GM21723 (cell line): Measurements from ENCODE around the gene SLMAP.

Experiments used
- ATAC-seq: cut with Tn5 transposase; IDR thresholded peaks from one replicate; pipeline ENCODE4 v1.9.1; 2021; ENCODE audit warnings: mild to moderate bottlenecking, moderate library complexity; ENCODE audit not compliant: unreplicated experiment

SLMAP gene

DNA sequence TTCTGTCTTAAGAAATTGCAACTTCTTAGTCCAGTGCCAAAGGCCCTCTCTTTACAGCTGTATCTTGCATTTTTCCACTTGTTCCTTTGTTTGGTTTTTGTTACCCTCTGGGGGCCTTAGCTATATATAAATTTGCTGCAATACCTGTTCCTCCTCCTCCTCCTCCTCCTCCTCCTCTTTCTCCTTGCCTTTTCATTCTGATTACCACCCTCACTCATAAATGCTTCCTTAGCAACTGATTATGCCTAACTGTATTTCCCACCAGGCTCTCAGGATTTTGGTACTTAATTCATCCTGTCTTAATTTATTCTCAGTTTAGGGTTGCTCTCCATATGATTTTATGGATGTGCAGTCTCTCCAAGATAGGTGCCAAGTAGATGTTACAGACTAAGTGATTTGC is 65.7 kb downstream of the SLMAP start:
- ATAC-seq = no peak

DNA sequence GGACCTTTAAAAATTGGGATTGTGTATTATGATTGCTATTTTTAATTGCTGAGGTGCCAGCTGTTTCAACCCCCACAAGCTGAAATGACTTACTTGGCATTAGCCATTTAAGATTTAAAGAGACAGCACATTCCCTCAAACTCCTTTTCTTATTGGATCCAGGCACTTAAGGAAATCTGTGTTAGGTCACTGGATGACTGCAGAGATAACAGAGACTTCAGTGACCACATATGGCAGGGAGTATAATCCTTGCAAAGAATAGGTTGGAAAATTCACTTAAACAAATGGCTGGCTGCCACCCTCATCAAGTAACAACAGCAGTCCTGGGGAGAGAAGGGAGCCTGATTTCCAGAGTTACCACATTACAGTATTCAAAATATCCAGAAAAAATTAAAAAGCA is 66.6 kb downstream of the SLMAP start:
- no peak for ATAC-seq

DNA sequence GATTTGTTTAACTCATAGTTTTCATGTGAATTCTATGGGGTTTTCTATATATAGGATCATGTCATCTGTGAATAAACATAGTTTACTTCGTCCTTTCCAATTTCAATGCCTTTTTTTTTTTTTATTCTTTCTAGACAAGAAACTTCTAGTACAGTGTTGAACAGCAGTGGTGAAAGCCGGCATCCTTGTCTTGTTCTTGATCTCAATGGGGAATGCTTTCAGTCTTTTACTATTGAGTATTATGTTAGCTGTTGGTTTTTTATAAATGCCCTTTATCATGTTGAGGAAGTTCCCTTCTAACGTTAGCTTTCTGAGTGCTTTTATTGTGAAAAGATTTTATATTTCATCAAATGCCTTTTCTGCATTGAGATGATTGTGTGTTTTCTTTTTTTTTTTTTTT is 69.0 kb downstream of the SLMAP start:
- no peak for ATAC-seq

DNA sequence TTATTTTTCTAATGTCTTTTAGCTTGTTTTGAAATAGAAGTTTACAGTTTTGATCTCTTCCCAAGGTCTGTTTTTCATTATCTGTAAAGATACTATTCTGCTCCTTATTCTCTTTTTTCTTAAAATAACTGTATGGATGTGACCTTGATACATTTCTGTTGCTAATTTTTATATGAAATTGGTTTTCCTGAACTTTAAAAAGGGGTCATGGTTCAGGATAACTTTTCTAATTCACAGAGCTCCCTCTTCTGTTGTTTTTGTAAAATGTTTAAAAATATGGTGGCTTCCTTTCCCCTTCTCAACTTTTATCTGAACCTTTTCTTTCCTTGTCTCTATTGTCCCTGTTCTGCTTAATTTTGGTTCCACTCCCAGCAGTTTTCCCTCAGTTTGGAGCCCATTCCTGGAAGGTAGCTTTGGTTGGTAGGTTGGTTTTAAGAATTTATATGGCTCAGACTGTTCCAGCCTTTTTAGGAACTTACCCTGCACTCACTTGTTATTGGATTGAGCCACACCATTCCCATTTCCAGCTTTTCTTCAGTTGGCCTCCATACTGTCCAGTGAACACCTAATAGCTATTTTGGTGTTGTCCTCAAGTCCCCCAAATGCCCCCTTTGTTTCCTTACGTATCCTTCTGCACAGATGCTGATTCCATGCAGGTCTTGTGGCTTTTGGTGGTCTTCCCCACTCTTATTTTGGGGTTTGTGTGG is 70.3 kb downstream of the SLMAP start:
- no peak for ATAC-seq

DNA sequence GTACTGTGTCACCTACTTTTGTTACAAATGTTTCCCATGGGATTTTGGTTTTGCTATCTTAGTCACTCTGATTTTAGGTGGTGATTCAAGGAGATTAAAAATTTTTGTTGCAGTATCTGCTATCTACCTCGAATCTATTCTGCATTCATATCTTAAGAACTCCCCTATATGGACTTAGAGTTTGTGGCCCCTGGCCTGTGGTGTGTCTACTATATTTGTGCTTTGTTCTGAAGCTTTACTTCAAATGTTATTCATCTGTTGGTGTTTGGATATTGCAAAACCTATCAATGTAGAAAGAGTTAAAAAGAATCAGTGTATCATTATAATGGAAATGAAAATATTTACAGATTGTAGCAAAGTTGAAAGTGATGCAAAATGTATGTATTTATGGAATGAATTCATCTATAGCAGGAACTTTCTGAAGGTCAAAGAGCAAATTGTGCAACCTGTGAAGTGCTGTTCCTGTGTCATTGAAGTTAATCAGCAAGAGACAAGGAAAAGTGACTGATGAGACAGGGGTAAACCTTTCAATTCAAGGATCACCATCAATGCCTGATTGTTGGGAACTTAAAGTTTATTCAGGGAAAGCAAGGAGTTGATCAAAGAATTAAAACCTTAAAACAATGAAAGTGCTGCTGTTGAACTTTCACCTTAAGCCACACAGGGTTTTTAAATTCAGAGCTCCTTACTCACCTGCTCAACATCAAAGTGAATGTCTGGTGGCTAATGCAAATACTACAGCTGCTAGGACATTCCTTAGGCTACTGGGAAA is 71.0 kb downstream of the SLMAP start:
- ATAC-seq = no peak

DNA sequence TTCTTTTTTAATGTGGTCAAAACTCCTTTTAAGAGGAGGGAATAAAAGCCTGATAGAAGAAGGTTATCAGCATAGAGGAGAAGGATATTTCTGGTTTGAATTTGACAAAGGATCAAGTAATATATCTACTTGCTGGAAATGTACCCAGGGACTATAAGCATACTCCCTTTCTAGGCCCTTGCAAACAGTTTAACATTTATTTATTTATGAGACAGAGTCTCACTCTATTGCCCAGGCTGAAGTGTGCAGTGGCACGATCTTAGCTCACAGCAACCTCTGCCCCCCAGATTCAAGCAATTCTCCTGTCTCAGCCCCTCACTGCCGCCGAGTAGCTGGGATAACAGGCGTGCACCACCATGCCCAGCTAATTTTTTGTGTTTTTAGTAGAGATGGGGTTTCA is 71.6 kb downstream of the SLMAP start:
- ATAC-seq = no peak

DNA sequence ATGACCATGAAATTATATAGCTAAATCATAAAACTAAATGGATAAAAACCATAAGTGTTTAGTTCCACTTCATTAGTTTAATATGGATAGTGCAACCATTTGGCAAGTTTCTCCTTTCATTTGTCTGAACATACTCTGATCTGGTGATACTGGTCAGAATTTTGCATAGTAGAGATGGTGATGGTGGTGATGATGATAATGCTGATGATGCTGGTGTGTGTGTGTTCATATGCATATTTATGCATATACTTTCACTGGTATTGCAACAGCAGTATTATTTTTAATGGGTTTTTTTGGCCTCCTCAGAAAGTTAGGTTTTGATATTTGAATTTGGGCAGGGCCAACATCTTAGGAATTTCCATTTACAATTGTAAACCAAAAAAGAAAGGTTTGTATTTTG is 76.4 kb downstream of the SLMAP start:
- ATAC-seq = no peak

DNA sequence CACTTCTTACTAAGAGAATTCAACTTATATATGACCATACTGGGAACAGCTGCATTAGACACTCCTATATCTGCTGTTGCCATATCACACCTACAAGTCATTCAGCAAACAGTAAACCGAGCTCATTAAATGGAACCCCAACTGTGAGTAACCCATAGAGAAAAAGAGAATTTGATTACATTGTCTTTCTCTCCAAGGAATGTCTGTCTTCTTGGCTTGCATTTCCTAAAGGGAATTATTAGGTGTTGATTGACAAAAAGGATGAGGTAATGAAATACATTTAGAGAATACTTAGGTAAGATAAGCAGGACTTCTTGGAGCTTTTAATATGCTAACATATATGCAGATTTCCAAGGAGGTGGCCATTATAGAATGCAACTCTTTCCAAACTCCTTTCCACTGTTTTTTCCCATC is 76.8 kb downstream of the SLMAP start:
- ATAC-seq = no peak

DNA sequence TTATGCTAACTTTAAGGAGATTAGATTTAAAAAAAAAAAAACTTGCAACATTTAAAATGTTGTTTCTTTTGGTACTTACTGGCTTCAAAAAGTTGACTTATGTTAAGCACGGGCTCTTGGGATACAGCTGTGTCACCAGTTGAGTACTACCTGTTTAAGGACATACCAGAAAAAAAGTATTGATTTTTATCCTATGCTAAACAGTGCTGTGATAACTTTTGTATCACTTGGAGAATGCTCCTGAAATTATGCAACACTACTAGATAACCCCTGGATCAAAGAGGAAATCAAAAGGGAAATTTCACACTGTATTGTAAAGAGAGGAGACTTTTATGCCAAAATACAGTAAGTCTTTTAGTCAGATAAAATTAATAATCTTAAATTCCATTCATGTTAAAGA is 77.7 kb downstream of the SLMAP start:
- no peak for ATAC-seq

DNA sequence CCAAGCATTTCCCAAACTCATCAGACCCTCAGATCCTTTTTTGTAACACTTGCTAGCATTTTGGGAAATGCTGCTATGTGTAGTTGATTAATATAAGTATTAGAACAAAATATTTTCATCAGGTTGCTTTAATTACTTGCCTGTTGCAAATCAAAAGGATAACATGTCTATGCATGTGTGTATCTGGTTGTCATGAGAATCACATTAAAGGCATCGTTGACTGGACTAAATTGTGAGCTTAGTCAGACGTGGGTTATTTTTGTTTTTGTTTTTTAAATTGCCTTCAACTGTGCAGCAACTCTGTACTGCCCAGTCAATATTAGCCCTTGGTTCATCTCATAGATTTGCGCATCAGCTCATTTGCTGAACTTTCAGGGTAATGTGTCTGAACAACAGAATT is 81.6 kb downstream of the SLMAP start:
- ATAC-seq = no peak

DNA sequence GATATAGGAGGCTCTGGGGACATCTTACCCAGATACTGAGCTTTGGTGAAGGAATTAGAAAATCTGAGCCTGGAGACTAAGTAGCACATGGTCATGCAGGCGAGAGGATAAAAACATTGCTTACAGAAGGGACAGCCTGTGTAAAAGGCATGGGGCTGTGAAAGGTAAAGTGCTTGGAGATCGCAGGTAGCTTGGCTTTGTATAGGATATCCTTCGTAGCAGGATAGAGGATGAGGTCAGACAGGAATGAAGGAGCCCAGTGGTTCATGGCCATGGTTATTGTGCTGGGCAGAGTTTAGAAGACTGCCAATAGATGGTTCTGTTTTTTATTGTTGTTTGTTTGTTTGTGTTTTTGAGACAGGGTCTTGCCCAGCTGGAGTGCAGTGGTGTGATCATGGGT is 82.5 kb downstream of the SLMAP start:
- ATAC-seq = no peak

DNA sequence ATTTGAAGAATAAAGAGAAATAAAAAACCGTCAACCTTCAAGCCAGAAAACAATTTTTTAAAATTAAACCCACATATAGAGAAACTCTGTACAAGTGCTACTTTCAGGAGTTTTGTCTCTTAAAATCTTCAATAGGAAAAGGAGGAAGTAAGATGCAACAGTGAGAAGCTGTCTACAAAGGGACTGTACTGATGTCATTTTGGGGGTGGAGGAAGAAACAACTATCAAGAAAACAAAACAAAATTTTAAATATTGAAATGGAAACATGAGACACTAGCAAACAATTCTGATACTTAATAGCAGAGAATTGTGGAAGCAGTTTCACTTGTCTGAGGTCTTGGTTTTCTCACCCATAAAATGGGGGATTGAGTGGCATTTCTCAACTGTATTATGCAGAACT is 84.4 kb downstream of the SLMAP start:
- ATAC-seq = no peak

DNA sequence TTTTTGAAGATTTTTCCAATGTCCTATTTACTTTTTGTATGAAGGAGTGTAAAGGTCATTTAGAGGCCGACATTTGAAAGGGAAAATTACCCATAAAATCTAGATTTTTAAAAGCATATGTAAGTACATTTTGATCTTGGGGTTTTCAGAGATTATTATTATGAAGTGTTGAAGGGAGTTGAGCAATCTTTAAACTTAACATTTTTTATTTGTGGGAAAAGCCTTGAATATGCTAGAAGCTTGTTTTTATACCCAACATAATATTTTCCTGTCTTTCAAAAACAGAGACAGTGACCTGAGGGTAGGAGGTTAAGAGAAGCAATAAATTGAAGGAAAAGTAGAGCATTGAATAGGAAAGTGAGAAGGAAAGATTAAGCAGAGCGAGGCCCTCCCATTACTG is 85.7 kb downstream of the SLMAP start:
- no peak for ATAC-seq

DNA sequence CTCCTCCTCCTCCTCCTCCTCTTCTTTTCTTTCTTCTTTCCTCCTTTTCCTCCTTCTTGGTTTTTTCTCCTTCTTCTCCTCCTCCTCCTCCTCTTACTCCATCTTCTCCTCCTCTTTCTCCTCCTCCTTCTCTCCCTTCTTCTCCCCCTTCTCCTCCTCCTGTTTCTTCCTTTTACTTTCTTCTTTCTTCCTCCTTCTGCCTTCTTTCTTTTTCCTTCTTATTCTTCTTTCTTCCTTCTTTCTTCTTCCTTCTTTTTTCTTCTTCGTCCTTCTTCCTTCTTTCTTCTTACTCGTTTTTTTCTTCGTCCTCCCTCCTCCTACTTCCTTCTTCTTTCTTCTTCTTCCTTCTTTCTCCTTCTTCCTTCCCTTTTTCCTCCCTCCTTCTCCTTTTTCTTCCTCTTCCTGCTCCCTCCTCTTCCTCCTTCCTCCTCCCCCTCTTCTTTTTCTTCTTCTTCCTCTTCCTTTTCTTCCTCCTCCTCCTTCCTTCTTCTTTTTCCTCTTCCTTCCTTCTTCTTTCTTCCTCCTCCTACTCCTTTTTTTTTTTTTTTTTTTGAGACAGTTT is 92.1 kb downstream of the SLMAP start:
- ATAC-seq = no peak

DNA sequence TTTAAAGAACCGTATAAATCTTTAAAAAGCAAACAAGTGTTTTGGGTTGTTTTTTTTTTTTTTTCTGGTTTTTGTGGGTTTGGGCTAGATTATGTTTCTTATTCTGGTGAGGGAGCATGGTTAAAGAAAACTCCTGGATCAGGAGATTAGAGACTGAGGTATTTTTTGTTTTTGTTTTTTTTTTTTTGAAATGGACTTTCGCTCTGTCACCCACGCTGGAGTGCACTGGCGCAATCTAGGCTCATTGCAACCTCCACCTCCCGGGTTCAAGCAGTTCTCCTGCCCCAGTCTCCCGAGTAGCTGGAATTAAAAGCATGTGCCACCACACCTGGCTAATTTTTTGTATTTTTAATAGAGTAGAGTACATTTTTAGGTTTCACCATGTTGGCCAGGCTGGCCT is 95.2 kb downstream of the SLMAP start:
- ATAC-seq = no peak

DNA sequence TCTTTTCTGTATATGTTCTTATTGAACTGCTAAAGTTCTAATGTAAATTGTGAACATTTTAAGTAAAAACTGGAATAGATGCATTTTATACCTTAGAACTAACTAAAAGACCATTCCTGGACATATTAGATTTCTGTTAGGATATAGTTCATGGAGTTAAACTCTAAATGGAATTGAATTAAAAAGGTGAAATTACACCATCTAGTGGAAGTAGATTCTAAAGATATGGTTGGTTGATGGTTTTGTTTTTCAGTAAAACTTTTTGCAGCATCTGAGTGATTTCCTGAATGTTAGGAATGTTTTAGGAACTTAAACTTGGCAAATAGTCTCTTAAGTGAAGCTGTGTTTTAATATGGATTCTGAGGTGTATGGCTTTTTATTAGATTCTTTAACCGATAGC is 96.8 kb downstream of the SLMAP start:
- ATAC-seq = no peak

DNA sequence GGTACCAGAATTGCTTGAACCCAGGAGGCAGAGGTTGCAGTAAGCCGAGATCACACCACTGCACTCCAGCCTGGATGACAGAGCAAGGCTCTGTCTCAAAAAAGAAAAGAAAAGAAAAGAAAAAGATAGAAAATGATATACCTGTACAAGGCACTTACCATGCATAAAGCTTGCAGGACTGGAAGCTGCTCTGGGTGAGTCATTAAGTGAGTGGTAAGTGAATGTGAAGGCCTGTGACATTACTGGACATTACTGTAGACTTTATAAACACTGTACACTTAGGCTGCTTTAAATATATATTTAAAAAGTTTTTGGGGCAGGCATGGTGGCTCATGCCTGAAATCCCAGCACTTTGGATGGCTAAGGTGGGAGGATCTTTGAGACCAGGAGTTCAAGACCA is 99.2 kb downstream of the SLMAP start:
- no peak for ATAC-seq

DNA sequence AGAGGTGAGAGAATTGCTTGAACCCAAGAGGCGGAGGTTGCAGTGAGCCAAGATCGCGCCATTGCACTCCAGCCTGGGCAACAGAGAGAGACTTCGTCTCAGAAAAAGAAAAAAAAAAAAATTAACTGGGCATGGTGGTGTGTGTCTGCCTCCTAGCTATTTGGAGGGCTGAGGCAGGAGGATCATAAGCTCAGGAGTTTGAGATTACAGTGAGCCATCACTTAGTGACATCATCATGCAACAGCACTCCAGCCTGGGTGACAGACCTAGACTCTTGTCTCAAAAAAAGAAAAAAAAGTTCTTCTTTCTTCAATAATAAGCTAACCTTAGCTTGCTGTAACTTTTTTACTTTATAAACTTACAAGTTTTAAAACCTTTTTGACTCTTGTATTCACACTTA is 99.8 kb downstream of the SLMAP start:
- no peak for ATAC-seq

DNA sequence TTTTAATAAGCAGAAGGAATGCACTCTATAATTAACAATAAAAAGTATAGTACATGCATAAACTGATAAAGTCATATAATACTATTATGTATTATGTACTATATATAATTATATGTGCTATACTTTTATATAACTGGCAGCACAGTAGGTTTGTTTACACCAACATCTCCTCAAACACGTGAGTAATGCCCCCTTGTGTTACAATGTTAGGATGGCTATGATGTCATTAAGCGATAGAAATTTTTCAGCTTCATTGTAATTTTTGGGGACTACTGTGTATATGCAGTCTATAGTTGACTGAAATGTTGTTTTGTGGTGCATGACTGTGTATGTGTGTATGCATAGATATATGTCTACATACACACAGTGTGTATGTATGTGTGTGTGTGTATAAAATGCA is 100.6 kb downstream of the SLMAP start:
- no peak for ATAC-seq

DNA sequence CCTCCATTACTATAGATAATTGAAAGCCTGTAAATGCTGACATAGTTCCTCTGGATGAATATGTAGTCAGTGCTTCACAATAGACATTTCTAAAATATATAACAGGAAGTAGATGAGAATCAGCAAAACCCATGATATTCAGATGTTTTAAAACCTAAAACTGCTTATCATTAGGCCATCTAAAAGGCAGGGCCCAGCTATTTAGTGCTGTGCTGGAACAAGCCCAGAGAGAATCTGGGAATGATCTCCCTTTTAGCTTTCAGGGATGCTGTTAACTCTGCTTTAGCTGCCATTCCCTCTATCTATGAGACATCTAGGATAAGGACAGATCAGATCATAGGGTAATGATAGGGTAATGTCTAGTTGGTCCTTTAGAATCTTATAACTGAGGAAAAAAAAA is 106.8 kb downstream of the SLMAP start:
- no peak for ATAC-seq

DNA sequence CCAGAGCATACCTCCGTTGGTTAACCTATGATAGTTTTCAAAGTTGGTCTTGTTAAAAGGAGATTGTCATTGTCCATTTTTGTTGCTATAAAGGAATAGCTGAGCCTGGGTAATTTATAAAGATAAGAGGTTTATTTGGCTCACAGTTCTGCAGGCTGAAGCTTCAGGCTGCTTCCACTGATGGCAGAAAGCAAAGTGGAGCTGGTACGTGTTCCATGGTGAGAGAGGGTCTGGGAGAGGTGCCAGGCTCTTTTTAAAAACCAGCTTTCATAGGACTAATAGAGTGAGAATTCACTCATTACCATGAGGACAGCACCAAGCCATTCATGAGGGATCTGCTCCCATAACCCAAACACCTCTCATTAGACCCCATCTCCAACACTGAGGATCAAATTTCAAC is 107.3 kb downstream of the SLMAP start:
- no peak for ATAC-seq

DNA sequence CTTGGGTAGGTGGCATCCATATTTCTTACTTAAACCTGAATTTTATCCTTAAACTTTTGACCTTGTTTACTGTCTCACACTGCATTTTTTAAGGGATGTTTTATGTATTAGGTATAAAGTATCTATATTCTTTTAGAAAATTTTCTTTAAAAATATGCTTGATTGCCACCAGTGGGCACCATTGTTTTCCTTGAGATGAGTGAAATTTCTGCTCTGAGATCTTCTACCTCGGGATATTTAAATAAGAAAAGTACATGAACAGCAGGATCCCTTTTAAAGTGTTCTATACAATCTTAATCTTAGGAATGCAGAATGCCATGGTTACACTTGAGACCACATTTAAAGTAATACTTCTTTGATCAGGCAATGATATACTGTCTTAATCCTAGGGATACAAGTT is 108.7 kb downstream of the SLMAP start:
- no peak for ATAC-seq
